CD4-positive, alpha-beta T cell treated with Interleukin-15 for 1 hour (primary cell): ENCODE results near the gene MTG2.

Source experiments
- DNase-seq: peaks from one replicate; pipeline ENCODE4 v3.0.0-alpha.2; 2020

MTG2 gene

GRCh38 chr20:62236766-62237513 lies 54.1 kb downstream of the MTG2 start:
- DNase-seq: no peak

- no peak for DNase-seq
Measured at GRCh38 chr20:62237514-62237800, 54.6 kb downstream of the MTG2 start.

DNA sequence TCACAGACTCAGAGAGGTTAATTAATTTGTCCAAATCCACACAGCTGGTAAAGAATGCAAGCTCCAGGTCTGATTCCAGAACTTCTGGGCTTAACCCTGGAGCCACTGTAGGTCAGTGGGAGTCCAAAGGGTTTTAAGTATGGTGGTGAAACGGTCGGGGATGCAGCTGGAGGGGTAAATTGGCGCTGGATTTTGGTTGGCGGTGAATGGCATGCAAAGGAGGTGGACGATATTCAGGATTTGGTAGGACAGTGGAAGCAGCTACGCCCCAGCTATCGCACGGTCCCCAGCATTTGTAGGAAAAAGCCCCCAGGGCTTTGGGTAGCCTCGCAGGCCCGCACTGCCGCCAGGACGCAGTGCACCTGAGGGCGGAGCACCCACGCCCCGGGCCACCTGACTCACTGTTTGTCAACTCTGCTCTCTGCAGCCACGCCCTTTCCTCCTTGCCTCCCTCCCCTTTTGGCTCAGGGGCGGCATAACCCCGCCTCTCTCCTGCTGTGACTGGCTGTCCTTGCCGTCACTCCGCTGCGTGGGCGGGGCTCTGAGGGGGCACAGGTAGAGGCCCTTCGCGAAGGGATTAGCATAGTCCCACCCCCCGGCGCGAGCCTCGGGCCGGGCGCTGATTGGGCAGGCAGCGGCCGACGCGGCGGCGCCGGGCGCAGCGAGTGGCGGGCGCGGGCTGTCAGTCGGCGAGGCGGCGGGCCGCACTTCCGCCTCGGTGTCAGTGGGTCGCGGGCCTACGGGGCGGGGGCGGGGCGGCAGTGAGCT lies 55.2 kb downstream of the MTG2 start, which contains the start of gene OSBPL2:
OSBPL2 (plus strand) TSS at position 721 of the 768 bp plus-strand sequence. CDS start 17,664 bp downstream, outside the sequence.
- DNase-seq: peak; percentile 100

- DNase-seq: no peak
Measured at GRCh38 chr20:62238569-62239277, 55.9 kb downstream of the MTG2 start.

DNA sequence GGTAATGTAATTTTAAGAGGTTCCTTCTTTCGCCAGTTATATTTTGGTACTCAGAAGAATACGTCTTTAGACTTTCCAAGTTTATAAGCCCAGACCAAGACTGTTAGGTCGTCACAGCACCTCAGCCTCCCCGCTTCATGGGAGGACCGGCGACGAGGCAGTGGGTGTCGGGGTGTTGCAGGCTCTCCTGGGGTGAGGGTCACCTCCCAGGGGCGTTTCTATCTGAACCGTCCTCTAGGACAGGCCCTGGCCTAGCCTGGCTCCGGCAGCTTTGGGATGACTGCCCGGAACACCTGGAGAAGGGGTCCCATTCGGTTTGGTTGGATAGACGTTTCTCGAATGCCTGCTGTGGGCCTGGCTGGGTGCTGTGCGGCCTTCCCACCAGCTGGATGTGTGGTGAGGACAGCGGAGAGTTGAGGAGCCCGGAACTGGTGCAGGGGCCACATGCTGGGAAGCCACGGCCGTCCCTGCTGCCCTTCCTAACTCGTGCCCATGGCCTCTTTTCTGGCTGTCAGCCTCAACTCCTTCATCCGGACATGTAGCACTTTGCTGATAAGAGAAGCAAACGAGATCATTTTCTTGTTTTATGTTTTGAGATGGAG lies 56.6 kb downstream of the MTG2 start:
- no peak for DNase-seq

GRCh38 chr20:62240020-62240685 lies 57.3 kb downstream of the MTG2 start:
- DNase-seq: no peak

DNA sequence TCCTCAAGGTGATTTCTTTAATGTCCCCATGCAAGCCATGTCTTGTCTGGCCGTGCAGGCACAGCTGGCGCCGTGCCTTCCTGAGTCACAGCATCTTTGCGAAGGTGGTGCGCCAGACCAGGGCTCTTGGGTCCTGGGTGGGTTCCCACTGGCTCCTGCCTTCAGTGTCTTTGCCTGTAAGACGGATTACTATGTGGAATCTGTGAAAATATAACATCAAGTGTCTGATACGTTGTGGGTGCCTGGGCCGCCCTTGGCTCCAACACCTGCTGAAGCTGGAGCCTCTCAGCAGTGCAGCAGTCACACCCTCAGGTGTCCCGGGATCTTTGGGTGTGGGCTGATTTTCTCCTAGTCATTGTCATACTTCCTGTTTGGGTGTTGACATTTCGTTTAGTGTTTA lies 58.7 kb downstream of the MTG2 start:
- no peak for DNase-seq

- no peak for DNase-seq
Measured at GRCh38 chr20:62242176-62242575, 59.3 kb downstream of the MTG2 start.

GRCh38 chr20:62243106-62243505 lies 60.3 kb downstream of the MTG2 start:
- DNase-seq: no peak

DNA sequence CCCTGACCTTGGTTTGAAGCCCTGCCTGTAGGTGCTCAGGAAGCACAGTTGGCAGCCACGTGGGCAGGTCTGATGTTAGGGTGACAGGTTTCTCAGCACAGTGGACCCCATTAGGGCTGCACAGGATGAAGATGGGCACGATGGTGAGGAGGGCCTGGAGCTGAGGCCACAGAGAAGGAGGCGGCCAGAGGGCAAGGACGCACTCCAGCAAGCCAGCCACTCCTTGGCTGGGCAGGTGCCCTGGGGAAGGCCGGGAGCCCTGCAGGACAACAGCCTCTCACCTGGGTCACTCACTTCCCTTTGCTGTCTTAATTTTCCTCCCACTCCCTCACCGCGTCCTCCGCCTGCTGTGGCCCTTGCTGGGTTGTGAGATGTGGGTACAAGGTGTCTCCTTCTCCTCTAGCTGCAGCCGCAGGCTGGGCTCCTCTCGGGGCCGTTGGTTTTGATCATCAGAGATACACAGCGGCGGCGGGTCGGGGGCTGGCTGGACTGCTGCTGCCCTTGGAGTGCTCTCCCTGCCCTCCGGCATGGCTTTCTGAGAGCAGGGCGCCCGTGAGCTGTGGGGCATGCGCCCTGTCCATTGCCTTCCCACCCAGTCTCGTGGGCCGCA lies 61.2 kb downstream of the MTG2 start:
- no peak for DNase-seq

- DNase-seq: no peak
Measured at GRCh38 chr20:62244644-62245108, 61.8 kb downstream of the MTG2 start.

GRCh38 chr20:62245911-62246280 lies 63.1 kb downstream of the MTG2 start:
- no peak for DNase-seq

DNA sequence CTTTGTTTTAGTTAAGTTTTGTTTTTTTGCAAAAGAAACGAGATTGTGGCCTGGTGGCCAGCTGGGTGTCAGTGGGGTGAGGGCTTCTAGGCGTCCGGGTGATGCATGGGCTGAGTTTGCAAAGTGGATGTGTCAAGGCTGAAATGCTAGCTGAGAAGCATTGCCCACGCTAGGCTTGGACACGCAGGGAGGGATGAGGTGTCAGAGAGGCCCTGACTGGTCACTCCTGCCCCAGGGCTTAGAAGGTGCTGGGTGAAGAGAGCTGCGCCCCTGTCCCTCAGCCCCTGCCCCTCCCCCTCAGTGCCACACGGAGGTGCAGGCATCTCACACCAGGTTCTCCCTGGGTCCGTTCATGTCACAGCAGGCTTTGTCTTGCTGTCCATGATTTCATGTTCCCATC lies 63.6 kb downstream of the MTG2 start:
- no peak for DNase-seq

DNA sequence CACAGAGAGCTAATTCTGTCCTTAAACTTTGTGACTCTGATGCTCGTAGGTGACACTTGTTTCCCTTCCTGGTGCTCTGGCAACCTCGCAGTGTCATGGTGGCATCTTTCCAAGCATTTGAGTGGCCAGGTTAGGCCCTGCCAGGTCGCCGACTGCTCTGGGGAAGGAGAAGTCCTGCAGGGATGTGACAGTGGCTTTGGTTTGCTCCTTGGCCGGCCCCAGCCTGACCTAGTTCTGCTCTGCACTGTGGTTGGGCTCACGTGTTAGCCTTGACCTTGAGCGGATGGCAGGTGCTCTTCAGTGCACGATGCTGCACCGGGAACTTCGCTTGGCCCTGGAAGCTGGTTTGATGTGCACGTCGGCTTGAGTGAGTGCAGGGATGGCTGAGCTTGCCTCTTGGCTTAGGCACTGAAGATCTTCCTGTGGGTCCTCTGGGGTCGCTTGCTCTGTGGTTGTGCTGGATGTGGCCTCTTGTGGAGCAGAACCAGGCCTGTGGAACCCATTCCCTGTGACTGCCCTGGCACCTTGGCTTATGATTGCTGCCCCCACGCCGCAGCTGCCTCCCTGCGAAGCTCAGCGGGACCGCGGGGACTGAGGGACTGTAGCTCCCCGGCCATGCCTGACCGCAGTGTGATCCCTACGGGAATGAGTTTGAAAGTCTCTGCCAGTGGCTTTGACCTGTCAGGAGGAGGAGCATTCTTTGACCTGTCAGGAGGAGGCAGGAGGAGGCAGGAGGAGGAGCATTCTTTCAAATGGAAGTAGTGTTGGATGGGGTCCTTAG lies 64.2 kb downstream of the MTG2 start:
- DNase-seq: no peak

GRCh38 chr20:62248890-62249560 lies 66.2 kb downstream of the MTG2 start:
- DNase-seq: no peak

- DNase-seq: no peak
Measured at GRCh38 chr20:62252342-62252966, 69.6 kb downstream of the MTG2 start.
